Measurements from ENCODE around the gene TEX35.

Gene TEX35

DNA sequence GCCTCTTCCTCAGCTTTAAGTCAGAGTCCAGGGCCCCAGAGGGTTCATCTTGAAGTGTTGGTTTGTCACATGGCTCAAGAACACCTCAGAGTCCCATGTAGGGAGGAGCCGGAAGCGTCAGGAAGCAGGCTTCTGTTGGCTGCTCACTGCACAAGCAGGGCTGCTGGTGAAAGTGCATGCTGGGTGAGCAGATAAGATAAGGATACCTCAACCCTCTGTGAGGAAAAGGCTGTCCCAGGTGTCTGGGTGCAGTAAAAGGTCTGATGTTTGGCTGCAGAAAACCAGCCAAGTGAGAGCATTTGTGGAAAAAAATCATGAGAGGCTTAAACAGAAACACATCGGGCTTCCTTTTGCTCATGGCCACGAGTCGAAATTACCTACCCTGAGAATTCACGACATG lies 6.2 kb upstream of the TEX35 start:
- no peak overlapping the region for H3K4me3 ChIP-seq (ENCODE audit: control insufficient read depth, low read depth, low read length)
- TF ChIP-seq, protein P1, sequence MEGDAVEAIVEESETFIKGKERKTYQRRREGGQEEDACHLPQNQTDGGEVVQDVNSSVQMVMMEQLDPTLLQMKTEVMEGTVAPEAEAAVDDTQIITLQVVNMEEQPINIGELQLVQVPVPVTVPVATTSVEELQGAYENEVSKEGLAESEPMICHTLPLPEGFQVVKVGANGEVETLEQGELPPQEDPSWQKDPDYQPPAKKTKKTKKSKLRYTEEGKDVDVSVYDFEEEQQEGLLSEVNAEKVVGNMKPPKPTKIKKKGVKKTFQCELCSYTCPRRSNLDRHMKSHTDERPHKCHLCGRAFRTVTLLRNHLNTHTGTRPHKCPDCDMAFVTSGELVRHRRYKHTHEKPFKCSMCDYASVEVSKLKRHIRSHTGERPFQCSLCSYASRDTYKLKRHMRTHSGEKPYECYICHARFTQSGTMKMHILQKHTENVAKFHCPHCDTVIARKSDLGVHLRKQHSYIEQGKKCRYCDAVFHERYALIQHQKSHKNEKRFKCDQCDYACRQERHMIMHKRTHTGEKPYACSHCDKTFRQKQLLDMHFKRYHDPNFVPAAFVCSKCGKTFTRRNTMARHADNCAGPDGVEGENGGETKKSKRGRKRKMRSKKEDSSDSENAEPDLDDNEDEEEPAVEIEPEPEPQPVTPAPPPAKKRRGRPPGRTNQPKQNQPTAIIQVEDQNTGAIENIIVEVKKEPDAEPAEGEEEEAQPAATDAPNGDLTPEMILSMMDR (IDR thresholded peaks at IDR 0.05; ENCODE audit: control insufficient read depth, insufficient read depth, low read depth, low read length, missing control alignments), result no peak
- no peak for DNase-seq (ENCODE audit: low read depth)

DNA sequence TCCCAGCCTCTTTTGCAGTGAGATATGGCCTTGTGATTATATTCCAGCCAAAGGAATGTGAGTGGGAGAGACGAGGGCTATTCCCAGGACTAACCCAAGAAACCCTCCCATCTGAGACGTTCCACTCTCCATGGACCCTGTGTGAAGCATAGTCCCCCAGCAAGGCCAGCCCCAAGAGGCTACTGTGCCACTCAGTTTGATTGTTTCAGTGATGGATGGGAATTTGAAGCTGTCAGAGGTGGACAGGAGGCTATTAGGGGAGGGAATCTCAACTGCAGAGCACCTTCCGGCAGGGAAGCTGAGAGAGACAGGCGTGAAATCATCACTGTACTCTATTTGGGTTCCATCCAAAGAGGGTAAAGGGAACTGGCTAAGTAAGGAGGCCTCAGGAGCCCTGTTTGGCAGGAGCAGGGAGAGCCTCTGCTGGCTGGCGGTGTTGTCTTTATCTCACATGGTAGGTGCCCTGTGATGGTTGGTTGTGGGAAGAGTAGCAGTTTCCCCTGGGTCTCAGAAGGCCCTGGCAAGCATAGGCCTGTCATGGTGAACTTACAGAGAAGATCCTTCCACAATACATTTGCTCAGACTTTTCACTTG lies 3.4 kb upstream of the TEX35 start:
- no peak overlapping the region for H3K4me3 ChIP-seq (ENCODE audit: control insufficient read depth, low read depth, low read length)
- TF ChIP-seq, protein P1 (IDR thresholded peaks at IDR 0.05; ENCODE audit: control insufficient read depth, insufficient read depth, low read depth, low read length, missing control alignments), result no peak
- no peak for DNase-seq (ENCODE audit: low read depth)

DNA sequence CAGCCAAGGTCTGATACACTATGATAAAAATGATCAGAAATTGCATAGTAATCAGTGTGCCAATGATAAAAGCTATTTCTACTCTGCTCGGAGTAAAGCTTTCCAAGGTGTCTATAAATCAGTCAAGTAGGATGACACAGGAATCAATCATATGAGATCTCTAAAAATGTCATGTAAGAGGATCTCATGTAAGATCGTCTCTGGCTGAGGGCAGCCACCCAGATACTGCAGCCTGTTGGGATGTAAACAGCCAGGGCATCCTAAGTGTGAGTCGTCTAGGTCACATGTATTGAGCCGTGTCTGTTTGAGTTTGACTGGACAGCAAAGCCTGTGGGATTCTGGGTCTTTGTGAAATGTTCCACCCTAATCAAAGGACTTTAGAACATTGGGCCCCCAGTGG lies 2.8 kb upstream of the TEX35 start:
- no peak overlapping the region for H3K4me3 ChIP-seq (ENCODE audit: control insufficient read depth, low read depth, low read length)
- DNase-seq (ENCODE audit: low read depth), result no peak
- TF ChIP-seq, protein P1 (IDR thresholded peaks at IDR 0.05; ENCODE audit: control insufficient read depth, insufficient read depth, low read depth, low read length, missing control alignments), result no peak

DNA sequence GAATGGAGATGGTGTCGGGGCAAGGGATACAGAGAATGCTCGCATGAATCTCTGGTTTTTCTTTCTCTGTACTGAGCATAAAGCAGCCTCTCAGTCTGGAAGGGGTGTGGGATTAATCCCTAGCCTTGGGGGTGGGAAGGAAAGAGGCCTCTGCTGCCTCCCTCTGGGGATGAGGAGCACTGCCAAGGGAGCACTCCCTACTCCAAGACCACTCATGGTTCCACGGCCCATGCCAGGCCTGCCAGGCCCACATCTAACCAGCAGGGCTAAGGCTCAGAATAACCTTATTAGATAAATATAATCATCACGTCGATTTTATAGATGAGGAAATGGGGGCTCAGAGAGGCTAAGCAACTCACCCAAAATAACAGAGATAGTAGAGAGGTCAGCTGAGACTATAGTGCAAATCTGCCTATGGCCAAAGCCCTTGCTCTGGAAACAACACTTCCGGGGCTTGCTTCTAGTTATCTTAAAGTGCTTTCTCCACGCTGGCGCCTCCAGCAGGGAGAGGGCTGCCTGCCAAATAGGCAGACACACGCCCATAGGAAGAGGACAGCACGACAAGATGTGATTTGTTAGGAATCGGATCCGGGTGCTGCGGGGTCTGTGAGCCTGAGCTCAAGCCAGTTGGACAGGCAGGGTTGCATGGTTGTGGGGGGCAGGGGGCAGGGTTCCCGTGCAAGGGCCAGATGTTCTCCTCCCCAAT lies 522 bp downstream of the TEX35 start:
- DNase-seq (ENCODE audit: low read depth), result no peak
- TF ChIP-seq, protein P1 (IDR thresholded peaks at IDR 0.05; ENCODE audit: control insufficient read depth, insufficient read depth, low read depth, low read length, missing control alignments), result peak; percentile 6
- H3K4me3 ChIP-seq (ENCODE audit: control insufficient read depth, low read depth, low read length), result no peak overlapping the region

DNA sequence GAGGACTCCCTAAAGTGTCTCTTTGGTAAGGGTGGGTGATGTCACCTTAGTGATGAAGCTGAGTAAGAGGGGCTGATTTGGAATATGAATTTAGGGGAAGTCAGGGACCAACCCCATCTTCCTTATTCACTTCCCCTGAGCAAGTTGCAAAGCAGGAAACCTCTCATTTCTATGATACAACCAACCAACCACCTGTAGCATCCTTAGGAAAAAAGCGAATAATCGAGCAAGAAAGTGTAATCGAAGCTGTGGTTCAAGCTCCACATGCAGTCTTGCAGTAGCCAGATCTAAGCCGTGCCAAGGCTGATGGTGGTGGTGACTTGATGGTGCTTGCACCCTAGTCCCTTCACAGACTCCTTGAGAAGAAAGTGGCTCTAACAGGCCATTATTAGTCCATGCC lies 3.2 kb downstream of the TEX35 start:
- TF ChIP-seq, protein P1 (IDR thresholded peaks at IDR 0.05; ENCODE audit: control insufficient read depth, insufficient read depth, low read depth, low read length, missing control alignments), result no peak
- H3K4me3 ChIP-seq (ENCODE audit: control insufficient read depth, low read depth, low read length), result no peak overlapping the region
- no peak for DNase-seq (ENCODE audit: low read depth)

DNA sequence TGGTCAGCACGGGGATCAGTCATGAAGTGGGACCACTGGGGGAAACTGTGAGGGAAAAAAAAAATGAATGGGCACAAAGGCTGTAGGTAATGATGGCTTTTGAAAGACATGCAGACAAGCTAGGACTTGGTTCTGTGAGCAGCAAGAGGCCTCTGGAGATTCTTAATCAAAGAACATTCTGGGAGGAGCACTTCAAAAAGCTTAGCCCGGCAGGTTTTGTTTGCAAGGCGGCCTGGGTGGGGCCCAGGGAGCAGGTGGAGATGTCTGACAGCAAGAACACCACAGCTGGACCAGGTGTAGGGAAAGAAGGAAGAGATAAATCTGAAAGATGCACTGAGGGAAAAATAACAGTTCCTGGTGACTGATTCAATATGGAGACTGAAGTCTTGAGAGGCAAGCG lies 6.0 kb downstream of the TEX35 start:
- no peak overlapping the region for H3K4me3 ChIP-seq (ENCODE audit: control insufficient read depth, low read depth, low read length)
- DNase-seq (ENCODE audit: low read depth), result no peak
- TF ChIP-seq, protein P1 (IDR thresholded peaks at IDR 0.05; ENCODE audit: control insufficient read depth, insufficient read depth, low read depth, low read length, missing control alignments), result no peak
